GM21723 (cell line): ENCODE data around the gene NKX2-4.

Experiments used
- ATAC-seq: cut with Tn5 transposase; IDR thresholded peaks from one replicate; pipeline ENCODE4 v1.9.1; 2021; ENCODE audit warnings: mild to moderate bottlenecking, moderate library complexity; ENCODE audit not compliant: unreplicated experiment

NKX2-4 gene

GRCh38 chr20:21364413-21364812 is 32.9 kb downstream of the NKX2-4 start:
- ATAC-seq, result no peak

DNA sequence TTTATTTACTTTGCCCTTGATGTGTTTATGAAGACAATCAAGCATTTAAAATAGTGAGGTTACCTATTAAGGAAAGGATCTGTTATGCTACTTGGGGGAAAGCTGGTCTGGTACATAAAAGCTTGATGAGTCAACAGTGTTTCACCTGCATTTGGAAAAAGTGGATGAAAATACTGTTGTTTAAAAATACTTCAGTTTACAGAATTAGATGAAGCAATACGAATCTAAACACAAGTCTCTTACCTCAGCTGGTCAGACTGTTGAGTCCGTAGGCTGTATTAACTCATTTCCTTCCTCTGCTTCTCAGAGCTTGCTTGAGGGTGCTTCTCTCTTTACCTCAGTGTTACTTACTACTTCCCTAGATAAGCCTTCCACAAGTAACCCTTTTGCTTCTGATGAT is 36.1 kb downstream of the NKX2-4 start:
- no peak for ATAC-seq

GRCh38 chr20:21360705-21361104 is 36.6 kb downstream of the NKX2-4 start:
- no peak for ATAC-seq

DNA sequence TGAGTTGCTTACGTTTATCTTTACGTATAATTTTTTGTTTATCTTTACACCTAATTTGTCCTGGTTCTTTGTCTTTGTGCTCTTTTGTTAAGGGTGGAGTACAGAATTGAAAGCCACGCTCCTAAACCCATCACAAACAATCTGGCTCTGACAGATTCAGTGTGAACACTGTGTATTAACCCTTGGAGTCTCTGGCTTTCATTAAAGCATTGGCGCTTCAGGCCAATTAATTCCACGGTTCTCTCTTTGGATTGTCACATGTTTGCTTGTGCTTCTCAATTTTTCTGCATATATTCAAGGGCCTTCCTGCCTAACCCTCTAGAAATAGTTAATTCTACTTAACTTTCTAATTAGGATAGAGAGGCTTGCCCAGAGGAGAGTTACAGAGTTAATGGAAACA is 38.6 kb downstream of the NKX2-4 start:
- no peak for ATAC-seq

DNA sequence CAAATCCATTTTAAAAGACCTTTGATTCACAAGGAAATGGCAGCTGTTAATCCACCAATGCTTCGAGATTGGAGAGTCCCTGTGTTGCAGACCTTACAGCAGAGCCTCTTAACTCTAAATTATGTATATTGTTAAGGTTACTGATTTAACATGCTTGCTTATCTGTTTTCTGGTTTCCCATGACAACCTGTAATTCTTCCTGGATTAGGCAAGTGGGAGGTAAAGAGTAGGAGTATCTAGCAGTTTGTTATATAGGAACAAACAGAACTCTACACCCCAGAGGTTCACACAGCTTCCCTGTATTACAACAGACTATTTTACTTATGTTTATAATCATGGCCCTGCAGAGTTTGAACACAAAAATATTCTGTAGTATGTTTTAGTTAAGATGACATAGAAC is 39.5 kb downstream of the NKX2-4 start:
- ATAC-seq, result no peak

DNA sequence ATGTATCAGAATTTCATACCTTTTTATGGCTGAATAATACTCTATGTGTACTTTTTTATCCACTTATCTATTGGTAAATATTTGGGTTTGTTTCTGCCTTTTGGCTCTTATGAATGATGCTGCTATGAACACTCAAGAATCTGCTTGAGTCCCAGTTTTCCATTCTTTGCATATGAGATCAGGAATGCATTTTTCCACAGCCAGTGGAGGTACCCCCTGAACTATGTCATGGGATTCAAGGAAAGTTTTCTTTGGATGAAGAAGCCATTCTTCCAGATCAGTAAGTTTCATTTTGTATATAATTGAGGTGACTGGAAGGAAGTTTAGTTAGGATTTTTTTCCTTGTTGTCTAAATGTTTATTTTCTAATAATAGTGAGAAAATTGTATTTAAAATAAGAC is 40.9 kb downstream of the NKX2-4 start:
- ATAC-seq, result no peak

DNA sequence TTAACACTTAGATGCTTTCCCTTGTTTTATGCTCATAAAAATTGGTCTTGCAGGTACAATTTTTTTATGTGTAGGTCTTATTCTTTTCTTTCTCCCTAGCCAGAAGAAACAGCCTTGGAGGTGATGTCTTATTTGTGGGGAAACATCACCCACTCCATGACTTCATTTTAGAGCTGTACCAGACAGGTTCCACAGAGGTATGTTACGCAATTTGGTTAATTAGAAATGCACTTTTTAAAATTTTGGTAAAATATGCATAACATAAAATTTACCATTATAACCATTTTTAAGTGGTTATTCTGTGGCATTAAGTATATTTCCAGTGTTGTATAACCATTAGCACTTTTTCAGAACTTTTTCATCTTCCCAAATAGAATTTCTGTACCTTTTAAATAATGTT is 41.3 kb downstream of the NKX2-4 start:
- ATAC-seq, result no peak

DNA sequence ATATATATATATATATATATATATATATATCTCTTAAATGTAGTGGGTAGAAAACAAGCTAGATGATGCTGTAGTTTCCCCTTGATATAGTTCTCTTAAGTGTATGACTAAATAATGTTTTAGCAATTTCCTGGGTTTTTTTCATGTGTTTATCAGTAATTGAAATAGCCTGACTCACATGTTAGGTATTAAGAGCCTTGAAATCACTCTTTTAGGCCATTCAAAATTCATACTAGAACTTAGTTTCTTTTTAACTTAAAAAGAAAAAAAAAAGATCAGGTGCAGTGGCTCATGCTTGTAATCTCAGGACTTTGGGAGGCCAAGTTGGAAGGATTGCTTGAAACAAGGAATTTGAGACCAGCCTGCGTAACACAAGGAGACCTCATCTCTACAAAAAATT is 44.1 kb downstream of the NKX2-4 start:
- no peak for ATAC-seq

DNA sequence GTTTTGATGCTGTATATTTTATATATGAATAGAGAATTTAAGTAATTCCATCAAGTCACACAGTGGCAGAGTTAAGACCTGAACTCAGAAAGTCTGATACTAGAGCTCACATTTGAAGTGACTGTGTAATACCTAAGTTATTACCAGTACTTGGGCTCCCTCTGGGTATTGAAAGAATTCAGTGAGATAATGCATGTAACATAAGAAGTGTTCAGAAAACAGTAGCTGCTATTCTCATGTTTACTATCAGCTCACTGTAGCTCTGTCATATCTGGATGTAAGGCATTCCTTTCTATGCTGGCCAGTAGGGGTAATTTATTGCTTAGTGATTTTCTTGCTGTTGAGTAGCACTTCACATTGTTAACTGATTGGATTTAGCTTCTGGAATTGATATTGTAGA is 44.6 kb downstream of the NKX2-4 start:
- no peak for ATAC-seq
